HEK293 (cell line): ENCODE measurements around the gene THAP7.

ENCODE experiments used
- CTCF ChIA-PET: fragments of 350-600 bp; formaldehyde crosslinking; extraction: SDS; loops from one replicate; lab custom pipeline; 2021; ENCODE audit warnings: antibody characterized with exemption; lab: Yijun Ruan, JAX
- POLR2A ChIA-PET: fragments of 300-600 bp; formaldehyde crosslinking; extraction: SDS; loops from one replicate; lab custom pipeline; 2020; ENCODE audit warnings: antibody characterized with exemption, inconsistent platforms; lab: Yijun Ruan, JAX
- H3K27ac ChIP-seq: fragments of 200-500 bp; sonication (Bioruptor generic); 2 replicates; pipeline ENCODE4 v1.5.1; 2014; ENCODE audit warnings: low read depth, low read length, control low read depth, inconsistent platforms; ENCODE audit errors: extremely low read depth
- H3K36me3 ChIP-seq, 2 experiments: fragments of 200-500 bp in 1 of 2; sonication (Bioruptor generic) in 1 of 2; 1 replicate in 1 of 2; 2 replicates in 1 of 2; pipeline ENCODE4 v1.5.1; 2014 to 2017; ENCODE audit warnings: inconsistent platforms in 2 of 2, low read length in 2 of 2; ENCODE audit not compliant: control insufficient read depth in 2 of 2, insufficient read depth in 1 of 2
- H3K4me1 ChIP-seq: fragments of 200-500 bp; sonication (Bioruptor generic); 2 replicates; pipeline ENCODE4 v1.5.1; 2014; ENCODE audit warnings: mild to moderate bottlenecking, low read length, inconsistent platforms; ENCODE audit not compliant: control insufficient read depth, insufficient read depth
- H3K4me3 ChIP-seq: 2 replicates; pipeline ENCODE4 v1.5.1; 2011; ENCODE audit warnings: low read depth, mild to moderate bottlenecking, control low read depth, low read length, moderate library complexity
- H3K9me3 ChIP-seq: fragments of 200-500 bp; sonication (Bioruptor generic); 2 replicates; pipeline ENCODE4 v1.5.1; 2014; ENCODE audit warnings: low read depth, low read length, inconsistent platforms; ENCODE audit not compliant: control insufficient read depth, insufficient read depth
- GLIS2 ChIP-seq: fragments of 450-650 bp; formaldehyde crosslinking; IDR thresholded peaks from 2 replicates; pipeline ENCODE4 v1.5.1; 2016; ENCODE audit warnings: missing biosample characterization, missing genetic modification characterization
- KLF10 ChIP-seq: fragments of 450-650 bp; IDR thresholded peaks from 2 replicates; pipeline ENCODE4 v1.5.1; 2018; ENCODE audit warnings: missing biosample characterization, mild to moderate bottlenecking, missing genetic modification characterization
- SCRT2 ChIP-seq: fragments of 450-650 bp; formaldehyde crosslinking; IDR thresholded peaks from 2 replicates; pipeline ENCODE4 v1.5.1; 2016; ENCODE audit warnings: missing biosample characterization, missing genetic modification characterization
- ZBTB1 ChIP-seq: fragments of 450-650 bp; formaldehyde crosslinking; IDR thresholded peaks from 2 replicates; pipeline ENCODE4 v1.5.1; 2016; ENCODE audit warnings: missing biosample characterization, missing genetic modification characterization
- ZNF169 ChIP-seq: fragments of 450-650 bp; formaldehyde crosslinking; IDR thresholded peaks from 2 replicates; pipeline ENCODE4 v1.5.1; 2016; ENCODE audit warnings: missing biosample characterization, missing genetic modification characterization
- ZNF202 ChIP-seq: fragments of 450-650 bp; formaldehyde crosslinking; IDR thresholded peaks from 2 replicates; pipeline ENCODE4 v1.5.1; 2016; ENCODE audit warnings: missing biosample characterization, missing genetic modification characterization, borderline replicate concordance
- ZNF324 ChIP-seq: fragments of 450-650 bp; formaldehyde crosslinking; IDR thresholded peaks from 2 replicates; pipeline ENCODE4 v1.5.1; 2016; ENCODE audit warnings: missing biosample characterization, missing genetic modification characterization
- ZNF571 ChIP-seq: fragments of 450-650 bp; formaldehyde crosslinking; IDR thresholded peaks from 2 replicates; pipeline ENCODE4 v1.5.0; 2017; ENCODE audit warnings: missing biosample characterization, missing genetic modification characterization
- ZNF621 ChIP-seq: fragments of 450-650 bp; formaldehyde crosslinking; IDR thresholded peaks from 2 replicates; pipeline ENCODE4 v1.5.1; 2017; ENCODE audit warnings: missing biosample characterization, missing genetic modification characterization
- ZNF629 ChIP-seq: fragments of 450-650 bp; formaldehyde crosslinking; IDR thresholded peaks from 2 replicates; pipeline ENCODE4 v1.5.1; 2017; ENCODE audit warnings: missing biosample characterization, missing genetic modification characterization
- ZNF658 ChIP-seq: fragments of 450-650 bp; formaldehyde crosslinking; IDR thresholded peaks from 2 replicates; pipeline ENCODE4; 2016; ENCODE audit warnings: missing biosample characterization, missing genetic modification characterization
- ZNF660 ChIP-seq: fragments of 450-650 bp; IDR thresholded peaks from 2 replicates; pipeline ENCODE4 v1.5.1; 2018; ENCODE audit warnings: missing biosample characterization, mild to moderate bottlenecking, missing genetic modification characterization
- ZNF677 ChIP-seq: fragments of 450-650 bp; IDR thresholded peaks from 2 replicates; pipeline ENCODE4 v1.5.0; 2018; ENCODE audit warnings: missing biosample characterization, mild to moderate bottlenecking, missing genetic modification characterization, moderate library complexity
- ZNF76 ChIP-seq: fragments of 450-650 bp; formaldehyde crosslinking; IDR thresholded peaks from 2 replicates; pipeline ENCODE4; 2016; ENCODE audit warnings: low read depth, missing biosample characterization, missing genetic modification characterization, borderline replicate concordance
- ZNF785 ChIP-seq: fragments of 450-650 bp; formaldehyde crosslinking; IDR thresholded peaks from 2 replicates; pipeline ENCODE4 v1.5.1; 2016; ENCODE audit warnings: missing biosample characterization, missing genetic modification characterization
- ZNF843 ChIP-seq: fragments of 450-650 bp; formaldehyde crosslinking; IDR thresholded peaks from 2 replicates; pipeline ENCODE4 v1.5.1; 2016; ENCODE audit warnings: missing biosample characterization, missing genetic modification characterization
- TF ChIP-seq, protein P1 (sequence below): fragments of 450-650 bp; formaldehyde crosslinking; IDR thresholded peaks from 2 replicates; pipeline ENCODE4 v1.5.1; 2017; ENCODE audit warnings: missing biosample characterization, missing genetic modification characterization
- TF ChIP-seq, protein P2 (sequence below): sonication (generic); formaldehyde crosslinking; IDR thresholded peaks from 2 replicates; pipeline ENCODE4 v1.8.1; 2022; ENCODE audit warnings: mild to moderate bottlenecking, moderate library complexity, missing genetic modification reagents
- TF ChIP-seq, protein P3 (sequence below): fragments of 450-650 bp; formaldehyde crosslinking; IDR thresholded peaks from 2 replicates; pipeline ENCODE4 v1.5.1; 2016; ENCODE audit warnings: missing biosample characterization, missing genetic modification characterization
- TF ChIP-seq, protein P4 (sequence below): fragments of 450-650 bp; formaldehyde crosslinking; IDR thresholded peaks from 2 replicates; pipeline ENCODE4 v1.5.1; 2017; ENCODE audit warnings: missing biosample characterization, mild to moderate bottlenecking, missing genetic modification characterization, moderate library complexity
- TF ChIP-seq, protein P5 (sequence below): fragments of 450-650 bp; formaldehyde crosslinking; IDR thresholded peaks from 2 replicates; pipeline ENCODE4 v1.5.1; 2016; ENCODE audit warnings: missing biosample characterization, missing genetic modification characterization, borderline replicate concordance

THAP7 gene

DNA sequence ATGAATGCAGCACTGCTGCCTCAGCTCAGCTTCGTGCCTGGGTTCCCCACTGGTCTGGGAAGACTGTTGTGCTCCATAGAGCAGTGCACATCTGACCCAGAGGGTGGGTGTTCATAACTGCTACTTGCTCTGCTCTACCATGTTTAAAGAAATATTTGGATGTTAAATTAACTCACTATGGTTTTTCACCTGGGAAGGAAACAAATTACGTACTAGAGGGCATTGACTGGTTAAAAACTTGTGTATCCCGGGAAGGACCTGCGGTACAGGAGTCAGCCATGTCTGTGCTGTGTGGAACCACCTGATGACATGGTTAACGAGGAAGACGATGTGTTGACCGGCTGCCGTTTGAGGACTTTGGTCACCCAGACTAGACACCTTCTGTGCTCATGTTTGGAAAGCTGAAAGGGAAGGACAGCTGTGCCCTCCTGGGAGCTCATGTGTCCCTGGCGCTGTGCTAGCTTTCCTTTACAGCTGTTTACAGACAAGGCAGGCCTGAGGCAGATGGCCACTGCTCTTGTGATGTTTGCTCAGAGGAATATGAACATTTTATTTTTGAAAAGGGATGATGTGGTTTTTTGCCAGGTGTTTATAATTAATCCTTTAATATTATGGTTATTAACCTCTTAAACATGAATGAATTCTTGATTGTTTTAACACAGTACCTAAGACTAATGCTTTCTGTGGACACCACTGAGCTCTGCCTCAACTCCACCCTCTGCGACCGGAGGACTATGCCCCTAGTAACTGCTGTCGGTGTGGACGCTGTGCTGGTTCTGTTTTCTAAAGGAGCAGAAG lies 49.2 kb downstream of the THAP7 start:
- H3K4me1 ChIP-seq = no peaks in the 10 kb centered on the region

DNA sequence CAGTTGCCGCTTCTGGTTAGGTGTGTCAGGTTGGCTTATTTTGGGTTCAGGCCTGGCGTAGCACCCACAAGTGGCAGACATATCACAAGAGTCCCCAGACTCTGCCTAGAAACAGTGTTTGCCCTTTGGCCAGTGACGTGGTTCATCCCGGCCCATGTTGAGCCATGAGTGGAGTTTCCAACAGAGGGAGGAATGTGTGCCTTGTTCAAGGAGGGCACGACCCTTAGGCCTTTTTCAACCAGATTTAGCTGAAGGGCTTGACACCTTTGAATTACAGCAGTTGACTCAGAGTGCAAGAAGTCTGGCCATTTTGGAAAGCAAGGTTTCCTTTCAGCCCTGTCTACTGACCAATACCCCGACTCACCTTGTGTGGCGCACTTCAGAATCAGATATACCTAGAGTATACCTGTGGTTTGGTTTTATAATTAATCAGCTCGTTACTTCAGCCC lies 50.0 kb downstream of the THAP7 start:
- Histone ChIP-seq H3K4me1 (no peaks in the 10 kb centered on the region), H3K36me3 (peaks cover 5 to 64% of the 10 kb centered on the region in 2 experiments; a peak in 2 of 3 replicates), H3K9me3 (no peaks in the 10 kb centered on the region), H3K4me3 (no peak overlapping the region), H3K27ac (0 out of 2 replicates have a peak overlapping the region, but pooled peaks have one; percentile 7)
- ChIA-PET POLR2A (interaction anchor here (1.3 kb wide), 1 partner anchor 30 kb away, joined by 4 read pairs; the partner anchor contains the start of gene LZTR1), CTCF (interaction anchor here (1.5 to 2.3 kb wide), 2 partner anchors 10 to 66 kb away, joined by 5 to 9 read pairs; no protein-coding TSS in a partner anchor)
- TF ChIP-seq, protein P1, sequence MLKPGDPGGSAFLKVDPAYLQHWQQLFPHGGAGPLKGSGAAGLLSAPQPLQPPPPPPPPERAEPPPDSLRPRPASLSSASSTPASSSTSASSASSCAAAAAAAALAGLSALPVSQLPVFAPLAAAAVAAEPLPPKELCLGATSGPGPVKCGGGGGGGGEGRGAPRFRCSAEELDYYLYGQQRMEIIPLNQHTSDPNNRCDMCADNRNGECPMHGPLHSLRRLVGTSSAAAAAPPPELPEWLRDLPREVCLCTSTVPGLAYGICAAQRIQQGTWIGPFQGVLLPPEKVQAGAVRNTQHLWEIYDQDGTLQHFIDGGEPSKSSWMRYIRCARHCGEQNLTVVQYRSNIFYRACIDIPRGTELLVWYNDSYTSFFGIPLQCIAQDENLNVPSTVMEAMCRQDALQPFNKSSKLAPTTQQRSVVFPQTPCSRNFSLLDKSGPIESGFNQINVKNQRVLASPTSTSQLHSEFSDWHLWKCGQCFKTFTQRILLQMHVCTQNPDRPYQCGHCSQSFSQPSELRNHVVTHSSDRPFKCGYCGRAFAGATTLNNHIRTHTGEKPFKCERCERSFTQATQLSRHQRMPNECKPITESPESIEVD = no peak
- TF ChIP-seq ZBTB1 (tag by site-specific recombination) (no peak), ZNF324 (tag by site-specific recombination) (no peak), ZNF621 (tag by site-specific recombination) (no peak), ZNF629 (tag by site-specific recombination) (no peak), GLIS2 (no peak), ZNF677 (tag by site-specific recombination) (no peak), ZNF660 (no peak), ZNF658 (tag by site-specific recombination) (no peak), KLF10 (tag by site-specific recombination) (no peak), ZNF169 (no peak), ZNF843 (tag by site-specific recombination) (no peak), ZNF571 (no peak)
- TF ChIP-seq, protein P2, sequence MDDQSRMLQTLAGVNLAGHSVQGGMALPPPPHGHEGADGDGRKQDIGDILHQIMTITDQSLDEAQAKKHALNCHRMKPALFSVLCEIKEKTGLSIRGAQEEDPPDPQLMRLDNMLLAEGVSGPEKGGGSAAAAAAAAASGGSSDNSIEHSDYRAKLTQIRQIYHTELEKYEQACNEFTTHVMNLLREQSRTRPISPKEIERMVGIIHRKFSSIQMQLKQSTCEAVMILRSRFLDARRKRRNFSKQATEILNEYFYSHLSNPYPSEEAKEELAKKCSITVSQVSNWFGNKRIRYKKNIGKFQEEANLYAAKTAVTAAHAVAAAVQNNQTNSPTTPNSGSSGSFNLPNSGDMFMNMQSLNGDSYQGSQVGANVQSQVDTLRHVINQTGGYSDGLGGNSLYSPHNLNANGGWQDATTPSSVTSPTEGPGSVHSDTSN (CRISPR knock-in tag) = no peak
- TF ChIP-seq, protein P3, sequence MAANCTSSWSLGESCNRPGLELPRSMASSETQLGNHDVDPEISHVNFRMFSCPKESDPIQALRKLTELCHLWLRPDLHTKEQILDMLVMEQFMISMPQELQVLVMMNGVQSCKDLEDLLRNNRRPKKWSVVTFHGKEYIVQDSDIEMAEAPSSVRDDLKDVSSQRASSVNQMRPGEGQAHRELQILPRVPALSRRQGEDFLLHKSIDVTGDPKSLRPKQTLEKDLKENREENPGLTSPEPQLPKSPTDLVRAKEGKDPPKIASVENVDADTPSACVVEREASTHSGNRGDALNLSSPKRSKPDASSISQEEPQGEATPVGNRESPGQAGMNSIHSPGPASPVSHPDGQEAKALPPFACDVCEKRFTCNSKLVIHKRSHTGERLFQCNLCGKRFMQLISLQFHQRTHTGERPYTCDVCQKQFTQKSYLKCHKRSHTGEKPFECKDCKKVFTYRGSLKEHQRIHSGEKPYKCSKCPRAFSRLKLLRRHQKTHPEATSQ = no peak

More for the DNA sequence above, 49.2 kb downstream of the THAP7 start:
- H3K9me3 ChIP-seq = no peaks in the 10 kb centered on the region
- no peak overlapping the region for H3K4me3 ChIP-seq
- no peak overlapping the region for H3K27ac ChIP-seq
- TF ChIP-seq ZNF202 (tag by site-specific recombination) (no peak), ZNF76 (tag by site-specific recombination) (no peak), ZNF785 (tag by site-specific recombination) (no peak), SCRT2 (tag by site-specific recombination) (no peak)
- TF ChIP-seq, protein P4, sequence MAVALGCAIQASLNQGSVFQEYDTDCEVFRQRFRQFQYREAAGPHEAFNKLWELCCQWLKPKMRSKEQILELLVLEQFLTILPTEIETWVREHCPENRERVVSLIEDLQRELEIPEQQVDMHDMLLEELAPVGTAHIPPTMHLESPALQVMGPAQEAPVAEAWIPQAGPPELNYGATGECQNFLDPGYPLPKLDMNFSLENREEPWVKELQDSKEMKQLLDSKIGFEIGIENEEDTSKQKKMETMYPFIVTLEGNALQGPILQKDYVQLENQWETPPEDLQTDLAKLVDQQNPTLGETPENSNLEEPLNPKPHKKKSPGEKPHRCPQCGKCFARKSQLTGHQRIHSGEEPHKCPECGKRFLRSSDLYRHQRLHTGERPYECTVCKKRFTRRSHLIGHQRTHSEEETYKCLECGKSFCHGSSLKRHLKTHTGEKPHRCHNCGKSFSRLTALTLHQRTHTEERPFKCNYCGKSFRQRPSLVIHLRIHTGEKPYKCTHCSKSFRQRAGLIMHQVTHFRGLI (tag by site-specific recombination) = no peak
- TF ChIP-seq, protein P5, sequence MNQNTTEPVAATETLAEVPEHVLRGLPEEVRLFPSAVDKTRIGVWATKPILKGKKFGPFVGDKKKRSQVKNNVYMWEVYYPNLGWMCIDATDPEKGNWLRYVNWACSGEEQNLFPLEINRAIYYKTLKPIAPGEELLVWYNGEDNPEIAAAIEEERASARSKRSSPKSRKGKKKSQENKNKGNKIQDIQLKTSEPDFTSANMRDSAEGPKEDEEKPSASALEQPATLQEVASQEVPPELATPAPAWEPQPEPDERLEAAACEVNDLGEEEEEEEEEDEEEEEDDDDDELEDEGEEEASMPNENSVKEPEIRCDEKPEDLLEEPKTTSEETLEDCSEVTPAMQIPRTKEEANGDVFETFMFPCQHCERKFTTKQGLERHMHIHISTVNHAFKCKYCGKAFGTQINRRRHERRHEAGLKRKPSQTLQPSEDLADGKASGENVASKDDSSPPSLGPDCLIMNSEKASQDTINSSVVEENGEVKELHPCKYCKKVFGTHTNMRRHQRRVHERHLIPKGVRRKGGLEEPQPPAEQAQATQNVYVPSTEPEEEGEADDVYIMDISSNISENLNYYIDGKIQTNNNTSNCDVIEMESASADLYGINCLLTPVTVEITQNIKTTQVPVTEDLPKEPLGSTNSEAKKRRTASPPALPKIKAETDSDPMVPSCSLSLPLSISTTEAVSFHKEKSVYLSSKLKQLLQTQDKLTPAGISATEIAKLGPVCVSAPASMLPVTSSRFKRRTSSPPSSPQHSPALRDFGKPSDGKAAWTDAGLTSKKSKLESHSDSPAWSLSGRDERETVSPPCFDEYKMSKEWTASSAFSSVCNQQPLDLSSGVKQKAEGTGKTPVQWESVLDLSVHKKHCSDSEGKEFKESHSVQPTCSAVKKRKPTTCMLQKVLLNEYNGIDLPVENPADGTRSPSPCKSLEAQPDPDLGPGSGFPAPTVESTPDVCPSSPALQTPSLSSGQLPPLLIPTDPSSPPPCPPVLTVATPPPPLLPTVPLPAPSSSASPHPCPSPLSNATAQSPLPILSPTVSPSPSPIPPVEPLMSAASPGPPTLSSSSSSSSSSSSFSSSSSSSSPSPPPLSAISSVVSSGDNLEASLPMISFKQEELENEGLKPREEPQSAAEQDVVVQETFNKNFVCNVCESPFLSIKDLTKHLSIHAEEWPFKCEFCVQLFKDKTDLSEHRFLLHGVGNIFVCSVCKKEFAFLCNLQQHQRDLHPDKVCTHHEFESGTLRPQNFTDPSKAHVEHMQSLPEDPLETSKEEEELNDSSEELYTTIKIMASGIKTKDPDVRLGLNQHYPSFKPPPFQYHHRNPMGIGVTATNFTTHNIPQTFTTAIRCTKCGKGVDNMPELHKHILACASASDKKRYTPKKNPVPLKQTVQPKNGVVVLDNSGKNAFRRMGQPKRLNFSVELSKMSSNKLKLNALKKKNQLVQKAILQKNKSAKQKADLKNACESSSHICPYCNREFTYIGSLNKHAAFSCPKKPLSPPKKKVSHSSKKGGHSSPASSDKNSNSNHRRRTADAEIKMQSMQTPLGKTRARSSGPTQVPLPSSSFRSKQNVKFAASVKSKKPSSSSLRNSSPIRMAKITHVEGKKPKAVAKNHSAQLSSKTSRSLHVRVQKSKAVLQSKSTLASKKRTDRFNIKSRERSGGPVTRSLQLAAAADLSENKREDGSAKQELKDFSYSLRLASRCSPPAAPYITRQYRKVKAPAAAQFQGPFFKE (tag by site-specific recombination) = no peak
- ChIA-PET POLR2A (interaction anchor here (0.5 kb wide), 1 partner anchor 35 kb away, joined by 4 read pairs; no protein-coding TSS in a partner anchor), CTCF (interaction anchor here (0.6 to 2.3 kb wide), 4 partner anchors 9 to 379 kb away, joined by 3 to 9 read pairs (median 4); partner anchors contain the start of gene LZTR1)
- peaks cover 5 to 64% of the 10 kb centered on the region in 2 experiments; a peak in 2 of 3 replicates for H3K36me3 ChIP-seq
